Measurements from ENCODE around the gene PHAX. TPM values are rescaled to one million over a fixed set of nuclear protein-coding genes. Genes with fewer than 3 reads are reported as not detected.

PHAX gene
- total RNA-seq, 1 experiment from 2014 or later = 24.5 TPM

DNA sequence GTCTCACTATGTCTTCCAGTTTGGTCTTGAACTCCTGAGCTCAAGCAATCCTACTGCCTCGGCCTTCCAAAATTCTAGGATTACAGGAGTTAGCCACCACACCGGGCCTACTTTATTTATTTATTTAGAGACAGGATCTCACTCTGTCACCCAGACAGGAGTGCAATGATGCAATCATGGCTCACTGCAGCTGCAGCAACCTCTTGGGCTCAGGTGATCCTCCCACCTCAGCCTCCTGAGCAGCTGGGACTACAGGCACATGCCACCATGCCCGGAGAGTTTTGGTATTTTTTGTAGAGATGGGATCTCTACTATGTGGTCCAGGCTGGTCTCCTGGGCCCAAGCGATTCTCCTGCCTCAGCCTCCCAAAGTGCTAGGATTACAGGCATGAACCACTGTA is 32.8 kb downstream of the PHAX start:
- Histone ChIP-seq H3K4me1 (ENCODE audit: control insufficient read depth in 1 of 2, insufficient read depth in 2 of 2, low read length in 2 of 2) (no peaks in the 10 kb centered on the region), H3K79me2 (ENCODE audit: insufficient read depth, low read length) (no peaks in the 10 kb centered on the region), H3K36me3 (ENCODE audit: control insufficient read depth in 1 of 2, insufficient read depth in 2 of 2, low read length in 2 of 2) (no peaks in the 10 kb centered on the region), H3K27me3 (ENCODE audit: insufficient read depth, low read length) (no peaks in the 10 kb centered on the region), H3K9me3 (ENCODE audit: control insufficient read depth in 1 of 2, insufficient read depth in 1 of 2, low read depth in 1 of 2, low read length in 2 of 2) (no peaks in the 10 kb centered on the region), H3K4me2 (ENCODE audit: low read length) (no peak overlapping the region), H3K4me3 (replicated peaks in 1 of 2; ENCODE audit: low read depth in 1 of 2, low read length in 2 of 2) (no peak overlapping the region), H4K20me1 (ENCODE audit: insufficient read depth) (no peaks in the 10 kb centered on the region), H3K9ac (ENCODE audit: low read length) (no peak overlapping the region), H2AFZ (ENCODE audit: low read depth, low read length, poor library complexity, severe bottlenecking) (no peak overlapping the region), H3K9me2 (ENCODE audit: insufficient read depth) (no peaks in the 10 kb centered on the region), H3K27ac (ENCODE audit: low read depth, low read length) (no peak overlapping the region)
- BruUV-seq (replicated peaks) = no TSS peak
- intact Hi-C loops (cut with micrococcal nuclease) = no loop called here
- ATAC-seq = no peak
- RAD21 ChIA-PET (ENCODE audit: low non-redundant PET in 1 of 2, low total read pairs in 2 of 2, uncharacterized antibody in 2 of 2, unreplicated experiment in 2 of 2) = no interaction called here
- no peak for TF ChIP-seq EZH2phosphoT487 (IDR thresholded peaks at IDR 0.05; ENCODE audit: borderline replicate concordance)
- TF ChIP-seq, protein P1, sequence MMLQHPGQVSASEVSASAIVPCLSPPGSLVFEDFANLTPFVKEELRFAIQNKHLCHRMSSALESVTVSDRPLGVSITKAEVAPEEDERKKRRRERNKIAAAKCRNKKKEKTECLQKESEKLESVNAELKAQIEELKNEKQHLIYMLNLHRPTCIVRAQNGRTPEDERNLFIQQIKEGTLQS (IDR thresholded peaks at IDR 0.05) = no peak
- TF ChIP-seq POLR2AphosphoS5 (IDR thresholded peaks at IDR 0.05; ENCODE audit: low read depth, low read length) = no peak
- TF ChIP-seq CEBPB (IDR thresholded peaks at IDR 0.05; ENCODE audit: low read depth) = no peak; the same call in 1 of the 2 replicates
- TF ChIP-seq EZH2 (IDR thresholded peaks at IDR 0.05) = no peak
- TF ChIP-seq SIN3A (IDR thresholded peaks at IDR 0.05; ENCODE audit: low read depth) = no peak
- TF ChIP-seq SRF (IDR thresholded peaks at IDR 0.05; ENCODE audit: low read depth) = no peak
- TF ChIP-seq, protein P2, sequence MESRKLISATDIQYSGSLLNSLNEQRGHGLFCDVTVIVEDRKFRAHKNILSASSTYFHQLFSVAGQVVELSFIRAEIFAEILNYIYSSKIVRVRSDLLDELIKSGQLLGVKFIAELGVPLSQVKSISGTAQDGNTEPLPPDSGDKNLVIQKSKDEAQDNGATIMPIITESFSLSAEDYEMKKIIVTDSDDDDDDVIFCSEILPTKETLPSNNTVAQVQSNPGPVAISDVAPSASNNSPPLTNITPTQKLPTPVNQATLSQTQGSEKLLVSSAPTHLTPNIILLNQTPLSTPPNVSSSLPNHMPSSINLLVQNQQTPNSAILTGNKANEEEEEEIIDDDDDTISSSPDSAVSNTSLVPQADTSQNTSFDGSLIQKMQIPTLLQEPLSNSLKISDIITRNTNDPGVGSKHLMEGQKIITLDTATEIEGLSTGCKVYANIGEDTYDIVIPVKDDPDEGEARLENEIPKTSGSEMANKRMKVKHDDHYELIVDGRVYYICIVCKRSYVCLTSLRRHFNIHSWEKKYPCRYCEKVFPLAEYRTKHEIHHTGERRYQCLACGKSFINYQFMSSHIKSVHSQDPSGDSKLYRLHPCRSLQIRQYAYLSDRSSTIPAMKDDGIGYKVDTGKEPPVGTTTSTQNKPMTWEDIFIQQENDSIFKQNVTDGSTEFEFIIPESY (IDR thresholded peaks at IDR 0.05; ENCODE audit: extremely low read depth, insufficient replicate concordance, low read length) = no peak
- no peak for TF ChIP-seq ELF1 (IDR thresholded peaks at IDR 0.05; ENCODE audit: borderline replicate concordance, low read depth)
- TF ChIP-seq, protein P3, sequence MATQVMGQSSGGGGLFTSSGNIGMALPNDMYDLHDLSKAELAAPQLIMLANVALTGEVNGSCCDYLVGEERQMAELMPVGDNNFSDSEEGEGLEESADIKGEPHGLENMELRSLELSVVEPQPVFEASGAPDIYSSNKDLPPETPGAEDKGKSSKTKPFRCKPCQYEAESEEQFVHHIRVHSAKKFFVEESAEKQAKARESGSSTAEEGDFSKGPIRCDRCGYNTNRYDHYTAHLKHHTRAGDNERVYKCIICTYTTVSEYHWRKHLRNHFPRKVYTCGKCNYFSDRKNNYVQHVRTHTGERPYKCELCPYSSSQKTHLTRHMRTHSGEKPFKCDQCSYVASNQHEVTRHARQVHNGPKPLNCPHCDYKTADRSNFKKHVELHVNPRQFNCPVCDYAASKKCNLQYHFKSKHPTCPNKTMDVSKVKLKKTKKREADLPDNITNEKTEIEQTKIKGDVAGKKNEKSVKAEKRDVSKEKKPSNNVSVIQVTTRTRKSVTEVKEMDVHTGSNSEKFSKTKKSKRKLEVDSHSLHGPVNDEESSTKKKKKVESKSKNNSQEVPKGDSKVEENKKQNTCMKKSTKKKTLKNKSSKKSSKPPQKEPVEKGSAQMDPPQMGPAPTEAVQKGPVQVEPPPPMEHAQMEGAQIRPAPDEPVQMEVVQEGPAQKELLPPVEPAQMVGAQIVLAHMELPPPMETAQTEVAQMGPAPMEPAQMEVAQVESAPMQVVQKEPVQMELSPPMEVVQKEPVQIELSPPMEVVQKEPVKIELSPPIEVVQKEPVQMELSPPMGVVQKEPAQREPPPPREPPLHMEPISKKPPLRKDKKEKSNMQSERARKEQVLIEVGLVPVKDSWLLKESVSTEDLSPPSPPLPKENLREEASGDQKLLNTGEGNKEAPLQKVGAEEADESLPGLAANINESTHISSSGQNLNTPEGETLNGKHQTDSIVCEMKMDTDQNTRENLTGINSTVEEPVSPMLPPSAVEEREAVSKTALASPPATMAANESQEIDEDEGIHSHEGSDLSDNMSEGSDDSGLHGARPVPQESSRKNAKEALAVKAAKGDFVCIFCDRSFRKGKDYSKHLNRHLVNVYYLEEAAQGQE (IDR thresholded peaks at IDR 0.05; ENCODE audit: low read depth) = no peak
- no peak for TF ChIP-seq ZNF274 (IDR thresholded peaks at IDR 0.05; ENCODE audit: low read depth, low read length)
- no peak for TF ChIP-seq SP1 (IDR thresholded peaks at IDR 0.05; ENCODE audit: low read depth)
- no peak for TF ChIP-seq YY1 (IDR thresholded peaks at IDR 0.05; ENCODE audit: extremely low read depth, insufficient replicate concordance, low read depth, low read length)
- TF ChIP-seq TCF7L2 (IDR thresholded peaks at IDR 0.05; ENCODE audit: borderline replicate concordance, extremely low read depth, insufficient read depth, insufficient read length) = no peak
- TF ChIP-seq POLR2A (IDR thresholded peaks at IDR 0.05; ENCODE audit: borderline replicate concordance, extremely low read depth, insufficient read depth, insufficient read length) = no peak
- TF ChIP-seq JUND (IDR thresholded peaks at IDR 0.05) = no peak
- no peak for DNase-seq (ENCODE audit: low read depth, low spot score)
- POLR2A ChIA-PET = no interaction called here
- CTCF ChIA-PET = no interaction called here
